Measurements from ENCODE around the gene PRDM16.

Gene PRDM16

GRCh38 chr1:3151456-3151855 is 82.5 kb downstream of the PRDM16 start:
- H3K9me2 ChIP-seq (replicated peaks; ENCODE audit: insufficient read depth, low read length): no peaks in the 10 kb centered on the region
- no peaks in the 10 kb centered on the region for H3K36me3 ChIP-seq (replicated peaks; ENCODE audit: insufficient read depth, low read length)
- TF ChIP-seq CTCF (IDR thresholded peaks at IDR 0.05; ENCODE audit: low read length): no peak
- no peak for TF ChIP-seq EZH2phosphoT487 (IDR thresholded peaks at IDR 0.05; ENCODE audit: low read length)
- TF ChIP-seq EZH2 (optimal IDR thresholded peaks at IDR 0.05; ENCODE audit: low read depth, low read length): no peak
- H3K4me1 ChIP-seq (ENCODE audit: low read length): no peaks in the 10 kb centered on the region
- H3K9me3 ChIP-seq (replicated peaks; ENCODE audit: insufficient read depth, low read length): no peaks in the 10 kb centered on the region
- H3K79me2 ChIP-seq (ENCODE audit: low read length): no peaks in the 10 kb centered on the region
- H3K27ac ChIP-seq (ENCODE audit: low read length): no peak overlapping the region
- no peaks in the 10 kb centered on the region for H3F3A ChIP-seq (ENCODE audit: insufficient read depth, low read length)
- H3K27me3 ChIP-seq (replicated peaks; ENCODE audit: insufficient read depth, low read length): peaks cover 92% of the 10 kb centered on the region
- no peak overlapping the region for H3K4me2 ChIP-seq (ENCODE audit: low read depth, low read length)
- no peak overlapping the region for H3K9ac ChIP-seq (ENCODE audit: low read length)
- H4K20me1 ChIP-seq (ENCODE audit: insufficient read depth, low read length): no peaks in the 10 kb centered on the region
- no peak for DNase-seq
- H2AFZ ChIP-seq (ENCODE audit: low read length): no peak overlapping the region
- no peak overlapping the region for H3K4me3 ChIP-seq (ENCODE audit: low read length)

- no peak for DNase-seq
- H3K27ac ChIP-seq (ENCODE audit: low read length): no peak overlapping the region
- no peaks in the 10 kb centered on the region for H3K36me3 ChIP-seq (replicated peaks; ENCODE audit: insufficient read depth, low read length)
- TF ChIP-seq EZH2phosphoT487 (IDR thresholded peaks at IDR 0.05; ENCODE audit: low read length) (no peak), EZH2 (optimal IDR thresholded peaks at IDR 0.05; ENCODE audit: low read depth, low read length) (no peak), CTCF (IDR thresholded peaks at IDR 0.05; ENCODE audit: low read length) (no peak)
- no peaks in the 10 kb centered on the region for H3K79me2 ChIP-seq (ENCODE audit: low read length)
- no peak overlapping the region for H3K4me3 ChIP-seq (ENCODE audit: low read length)
- H3K9ac ChIP-seq (ENCODE audit: low read length): no peak overlapping the region
- H3K9me3 ChIP-seq (replicated peaks; ENCODE audit: insufficient read depth, low read length): no peaks in the 10 kb centered on the region
- H3K27me3 ChIP-seq (replicated peaks; ENCODE audit: insufficient read depth, low read length): peaks cover 96% of the 10 kb centered on the region
- no peaks in the 10 kb centered on the region for H3F3A ChIP-seq (ENCODE audit: insufficient read depth, low read length)
- no peaks in the 10 kb centered on the region for H3K4me1 ChIP-seq (ENCODE audit: low read length)
- H3K9me2 ChIP-seq (replicated peaks; ENCODE audit: insufficient read depth, low read length): no peaks in the 10 kb centered on the region
- H4K20me1 ChIP-seq (ENCODE audit: insufficient read depth, low read length): no peaks in the 10 kb centered on the region
- H2AFZ ChIP-seq (ENCODE audit: low read length): no peak overlapping the region
- H3K4me2 ChIP-seq (ENCODE audit: low read depth, low read length): no peak overlapping the region
Observed at GRCh38 chr1:3152143-3152542, 83.1 kb downstream of the PRDM16 start.

GRCh38 chr1:3153197-3153596 is 84.2 kb downstream of the PRDM16 start:
- Histone ChIP-seq H3K9me2 (replicated peaks; ENCODE audit: insufficient read depth, low read length) (no peaks in the 10 kb centered on the region), H3K36me3 (replicated peaks; ENCODE audit: insufficient read depth, low read length) (no peaks in the 10 kb centered on the region), H3K79me2 (ENCODE audit: low read length) (no peaks in the 10 kb centered on the region)

More at GRCh38 chr1:3153197-3153596, 84.2 kb downstream of the PRDM16 start:
- TF ChIP-seq EZH2 (optimal IDR thresholded peaks at IDR 0.05; ENCODE audit: low read depth, low read length) (no peak), EZH2phosphoT487 (IDR thresholded peaks at IDR 0.05; ENCODE audit: low read length) (no peak), CTCF (IDR thresholded peaks at IDR 0.05; ENCODE audit: low read length) (no peak)
- DNase-seq: no peak
- no peaks in the 10 kb centered on the region for H4K20me1 ChIP-seq (ENCODE audit: insufficient read depth, low read length)
- H3F3A ChIP-seq (ENCODE audit: insufficient read depth, low read length): no peaks in the 10 kb centered on the region
- no peaks in the 10 kb centered on the region for H3K4me1 ChIP-seq (ENCODE audit: low read length)
- H3K4me2 ChIP-seq (ENCODE audit: low read depth, low read length): no peak overlapping the region
- H3K27me3 ChIP-seq (replicated peaks; ENCODE audit: insufficient read depth, low read length): peaks cover 96% of the 10 kb centered on the region
- H2AFZ ChIP-seq (ENCODE audit: low read length): no peak overlapping the region
- no peaks in the 10 kb centered on the region for H3K9me3 ChIP-seq (replicated peaks; ENCODE audit: insufficient read depth, low read length)
- H3K4me3 ChIP-seq (ENCODE audit: low read length): no peak overlapping the region
- H3K9ac ChIP-seq (ENCODE audit: low read length): no peak overlapping the region
- H3K27ac ChIP-seq (ENCODE audit: low read length): no peak overlapping the region
